ENCODE measurements around the gene ATG9B.

- TF ChIP-seq, protein P1, sequence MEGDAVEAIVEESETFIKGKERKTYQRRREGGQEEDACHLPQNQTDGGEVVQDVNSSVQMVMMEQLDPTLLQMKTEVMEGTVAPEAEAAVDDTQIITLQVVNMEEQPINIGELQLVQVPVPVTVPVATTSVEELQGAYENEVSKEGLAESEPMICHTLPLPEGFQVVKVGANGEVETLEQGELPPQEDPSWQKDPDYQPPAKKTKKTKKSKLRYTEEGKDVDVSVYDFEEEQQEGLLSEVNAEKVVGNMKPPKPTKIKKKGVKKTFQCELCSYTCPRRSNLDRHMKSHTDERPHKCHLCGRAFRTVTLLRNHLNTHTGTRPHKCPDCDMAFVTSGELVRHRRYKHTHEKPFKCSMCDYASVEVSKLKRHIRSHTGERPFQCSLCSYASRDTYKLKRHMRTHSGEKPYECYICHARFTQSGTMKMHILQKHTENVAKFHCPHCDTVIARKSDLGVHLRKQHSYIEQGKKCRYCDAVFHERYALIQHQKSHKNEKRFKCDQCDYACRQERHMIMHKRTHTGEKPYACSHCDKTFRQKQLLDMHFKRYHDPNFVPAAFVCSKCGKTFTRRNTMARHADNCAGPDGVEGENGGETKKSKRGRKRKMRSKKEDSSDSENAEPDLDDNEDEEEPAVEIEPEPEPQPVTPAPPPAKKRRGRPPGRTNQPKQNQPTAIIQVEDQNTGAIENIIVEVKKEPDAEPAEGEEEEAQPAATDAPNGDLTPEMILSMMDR (IDR thresholded peaks at IDR 0.05; ENCODE audit: insufficient read depth, low read length), result no peak
- TF ChIP-seq, protein P2, sequence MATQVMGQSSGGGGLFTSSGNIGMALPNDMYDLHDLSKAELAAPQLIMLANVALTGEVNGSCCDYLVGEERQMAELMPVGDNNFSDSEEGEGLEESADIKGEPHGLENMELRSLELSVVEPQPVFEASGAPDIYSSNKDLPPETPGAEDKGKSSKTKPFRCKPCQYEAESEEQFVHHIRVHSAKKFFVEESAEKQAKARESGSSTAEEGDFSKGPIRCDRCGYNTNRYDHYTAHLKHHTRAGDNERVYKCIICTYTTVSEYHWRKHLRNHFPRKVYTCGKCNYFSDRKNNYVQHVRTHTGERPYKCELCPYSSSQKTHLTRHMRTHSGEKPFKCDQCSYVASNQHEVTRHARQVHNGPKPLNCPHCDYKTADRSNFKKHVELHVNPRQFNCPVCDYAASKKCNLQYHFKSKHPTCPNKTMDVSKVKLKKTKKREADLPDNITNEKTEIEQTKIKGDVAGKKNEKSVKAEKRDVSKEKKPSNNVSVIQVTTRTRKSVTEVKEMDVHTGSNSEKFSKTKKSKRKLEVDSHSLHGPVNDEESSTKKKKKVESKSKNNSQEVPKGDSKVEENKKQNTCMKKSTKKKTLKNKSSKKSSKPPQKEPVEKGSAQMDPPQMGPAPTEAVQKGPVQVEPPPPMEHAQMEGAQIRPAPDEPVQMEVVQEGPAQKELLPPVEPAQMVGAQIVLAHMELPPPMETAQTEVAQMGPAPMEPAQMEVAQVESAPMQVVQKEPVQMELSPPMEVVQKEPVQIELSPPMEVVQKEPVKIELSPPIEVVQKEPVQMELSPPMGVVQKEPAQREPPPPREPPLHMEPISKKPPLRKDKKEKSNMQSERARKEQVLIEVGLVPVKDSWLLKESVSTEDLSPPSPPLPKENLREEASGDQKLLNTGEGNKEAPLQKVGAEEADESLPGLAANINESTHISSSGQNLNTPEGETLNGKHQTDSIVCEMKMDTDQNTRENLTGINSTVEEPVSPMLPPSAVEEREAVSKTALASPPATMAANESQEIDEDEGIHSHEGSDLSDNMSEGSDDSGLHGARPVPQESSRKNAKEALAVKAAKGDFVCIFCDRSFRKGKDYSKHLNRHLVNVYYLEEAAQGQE (IDR thresholded peaks at IDR 0.05; ENCODE audit: insufficient replicate concordance, low read depth), result no peak
- TF ChIP-seq POLR2AphosphoS5 (IDR thresholded peaks at IDR 0.05; ENCODE audit: low read depth) (no peak), GABPA (IDR thresholded peaks at IDR 0.05; ENCODE audit: low read depth) (no peak)
Measured at GRCh38 chr7:151043959-151044358, 19.7 kb upstream of the ATG9B start.

Measured in HL-60 (cell line).